Smooth muscle cell (in vitro differentiated cells): ENCODE results near the gene IL3. TPM values are rescaled to one million over a fixed set of nuclear protein-coding genes. Genes with fewer than 3 reads are reported as not detected.

Experiments
- DNase-seq: peaks from one replicate; lab custom pipeline; 2025; ENCODE audit not compliant: unreplicated experiment; lab: John Stamatoyannopoulos, UW
- H2AFZ ChIP-seq: fragments of 200-600 bp; sonication (generic); 2 replicates; pipeline ENCODE4 v1.6.0; 2016; ENCODE audit warnings: antibody characterized with exemption, low read depth, mild to moderate bottlenecking
- H3F3A ChIP-seq: fragments of 200-600 bp; sonication (generic); 2 replicates; pipeline ENCODE4 v1.6.0; 2017; ENCODE audit warnings: antibody characterized with exemption, low read depth
- H3K27ac ChIP-seq: fragments of 200-600 bp; sonication (generic); 2 replicates; pipeline ENCODE4 v1.5.1; 2016; ENCODE audit warnings: low read depth, mild to moderate bottlenecking
- H3K27me3 ChIP-seq: fragments of 200-600 bp; sonication (generic); 2 replicates; pipeline ENCODE4 v1.6.1; 2016; ENCODE audit warnings: low read depth, mild to moderate bottlenecking
- H3K36me3 ChIP-seq: fragments of 200-600 bp; sonication (generic); 2 replicates; pipeline ENCODE4 v1.5.1; 2016; ENCODE audit warnings: low read depth
- H3K4me1 ChIP-seq: fragments of 200-600 bp; sonication (generic); 2 replicates; pipeline ENCODE4 v1.5.1; 2016; ENCODE audit warnings: low read depth
- H3K4me2 ChIP-seq: fragments of 200-600 bp; sonication (generic); 2 replicates; pipeline ENCODE4 v1.6.0; 2016; ENCODE audit warnings: mild to moderate bottlenecking
- H3K4me3 ChIP-seq: fragments of 200-600 bp; sonication (generic); 2 replicates; pipeline ENCODE4 v1.5.1; 2016; ENCODE audit warnings: mild to moderate bottlenecking
- H3K79me2 ChIP-seq: fragments of 200-600 bp; sonication (generic); 2 replicates; pipeline ENCODE4 v1.6.0; 2016; ENCODE audit warnings: low read depth, mild to moderate bottlenecking
- H3K9ac ChIP-seq: fragments of 200-600 bp; sonication (generic); 2 replicates; pipeline ENCODE4 v1.6.0; 2016; ENCODE audit warnings: low read depth
- H3K9me3 ChIP-seq: fragments of 200-600 bp; sonication (generic); replicated peaks from 2 replicates; pipeline ENCODE4 v1.5.1; 2016; ENCODE audit warnings: low read depth
- H4K20me1 ChIP-seq: fragments of 200-600 bp; sonication (generic); 2 replicates; pipeline ENCODE4 v1.6.0; 2016; ENCODE audit warnings: low read depth
- CTCF ChIP-seq: fragments of 200-600 bp; sonication (generic); IDR thresholded peaks from 2 replicates; pipeline ENCODE4 v1.5.1; 2017; ENCODE audit warnings: borderline replicate concordance, mild to moderate bottlenecking, antibody characterized with exemption; ENCODE audit not compliant: insufficient read depth, poor library complexity, severe bottlenecking
- whole genome bisulfite sequencing: methylation state at CpG from one replicate; pipeline ENCODE4 v1.1.7; 2016; ENCODE audit warnings: low lambda C conversion rate; 5-methylcytosine and 5-hydroxymethylcytosine counted together
- polyA plus RNA-seq: library from polyadenylated mRNA; unstranded; fragments of >200 nt; fragmentation: Nextera tagmentation; extraction: Ambion mirVana; gene quantifications from 2 replicates; pipeline ENCODE4 v1.2.1, GENCODE V29; 2016
- total RNA-seq: library from RNA; depleted of rRNA; stranded (reverse); fragments of >200 nt; gene quantifications from 2 replicates; pipeline ENCODE4 v1.2.3, GENCODE V29; 2014

IL3 gene
- total and polyA plus RNA-seq, 2 experiments from 2014 or later: not detected

- DNase-seq: no peak
- H4K20me1 ChIP-seq: no peaks in the 10 kb centered on the region
- H3K9me3 ChIP-seq: no peaks in the 10 kb centered on the region
- H2AFZ ChIP-seq: no peak overlapping the region
- TF ChIP-seq CTCF: no peak
- H3K27me3 ChIP-seq: peaks cover 13% of the 10 kb centered on the region
- 51% methylated on average over 2 of the region's 2 CpGs for WGBS
- no peaks in the 10 kb centered on the region for H3K36me3 ChIP-seq
- no peak overlapping the region for H3K9ac ChIP-seq
- no peak overlapping the region for H3K27ac ChIP-seq
- H3K4me3 ChIP-seq: no peak overlapping the region
- no peaks in the 10 kb centered on the region for H3K79me2 ChIP-seq
- H3K4me2 ChIP-seq: no peak overlapping the region
- H3K4me1 ChIP-seq: no peaks in the 10 kb centered on the region
- H3F3A ChIP-seq: no peaks in the 10 kb centered on the region
Observed at GRCh38 chr5:132037353-132037752, 23.1 kb upstream of the IL3 start.

GRCh38 chr5:132044207-132044606 is 16.2 kb upstream of the IL3 start:
- 93% methylated on average over 10 of the region's 10 CpGs for WGBS
- Histone ChIP-seq H3K4me3 (no peak overlapping the region), H3K4me1 (no peaks in the 10 kb centered on the region), H3K9ac (no peak overlapping the region), H4K20me1 (no peaks in the 10 kb centered on the region), H3K4me2 (no peak overlapping the region), H3F3A (no peaks in the 10 kb centered on the region), H3K36me3 (no peaks in the 10 kb centered on the region), H3K79me2 (no peaks in the 10 kb centered on the region), H3K27ac (no peak overlapping the region), H2AFZ (no peak overlapping the region), H3K27me3 (peaks cover 10% of the 10 kb centered on the region), H3K9me3 (no peaks in the 10 kb centered on the region)
- no peak for DNase-seq
- no peak for TF ChIP-seq CTCF

DNA sequence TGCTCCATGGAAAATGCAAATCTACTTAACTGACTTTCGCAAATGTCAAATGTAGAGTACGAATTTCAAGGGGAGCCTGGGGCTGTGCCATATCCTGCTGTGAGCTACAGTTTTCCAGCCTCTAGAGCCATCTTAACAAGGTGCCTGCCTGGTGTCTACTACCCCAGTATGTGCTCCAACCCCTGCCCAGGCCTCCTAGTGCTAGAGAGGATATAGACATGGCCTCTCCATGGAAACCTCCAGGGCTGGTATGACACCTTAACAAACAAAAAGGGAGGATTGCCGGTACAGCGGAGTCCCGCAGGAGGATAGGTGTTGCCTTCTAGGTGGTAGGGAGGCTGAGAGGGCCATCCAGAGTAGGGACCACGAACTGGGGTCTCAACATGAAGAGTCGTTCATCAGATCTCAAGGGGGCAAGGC is 13.6 kb upstream of the IL3 start:
- TF ChIP-seq CTCF: no peak
- Histone ChIP-seq H3K4me1 (no peaks in the 10 kb centered on the region), H3K36me3 (no peaks in the 10 kb centered on the region), H3K4me3 (no peak overlapping the region), H4K20me1 (no peaks in the 10 kb centered on the region), H3K79me2 (no peaks in the 10 kb centered on the region), H3K4me2 (no peak overlapping the region), H3K9me3 (no peaks in the 10 kb centered on the region), H3K9ac (no peak overlapping the region), H3K27ac (no peak overlapping the region), H3F3A (no peaks in the 10 kb centered on the region), H2AFZ (no peak overlapping the region), H3K27me3 (peaks cover 7% of the 10 kb centered on the region)
- no peak for DNase-seq
- 86% methylated on average over 7 of the region's 7 CpGs for WGBS

DNA sequence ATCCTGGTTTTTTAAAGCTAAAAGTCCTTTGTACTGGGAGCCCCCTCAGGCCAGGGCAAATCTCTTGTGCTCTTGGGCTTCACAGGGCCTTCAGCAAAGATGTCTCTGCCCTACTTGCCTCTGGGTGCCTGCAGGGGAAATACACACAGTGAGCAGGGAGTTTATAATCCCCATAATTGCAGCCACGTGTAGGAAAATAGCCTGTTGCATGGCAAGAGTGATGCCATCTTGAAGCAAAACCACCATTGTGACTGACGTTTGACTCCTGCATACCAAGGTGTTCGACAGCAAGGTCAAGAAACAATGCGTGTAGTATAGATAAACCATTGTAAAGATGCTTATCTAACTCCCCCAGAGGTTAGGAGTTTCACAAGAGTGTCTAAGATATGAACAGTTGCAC is 11.4 kb upstream of the IL3 start:
- H3K9me3 ChIP-seq: no peaks in the 10 kb centered on the region
- H3K4me3 ChIP-seq: no peak overlapping the region
- no peak for DNase-seq
- H2AFZ ChIP-seq: no peak overlapping the region
- H3K4me2 ChIP-seq: no peak overlapping the region
- no peak for TF ChIP-seq CTCF
- H3K27ac ChIP-seq: no peak overlapping the region
- no peaks in the 10 kb centered on the region for H4K20me1 ChIP-seq
- no peaks in the 10 kb centered on the region for H3K27me3 ChIP-seq
- H3K9ac ChIP-seq: no peak overlapping the region
- WGBS: 61% methylated on average over 4 of the region's 4 CpGs
- H3K36me3 ChIP-seq: no peaks in the 10 kb centered on the region
- no peaks in the 10 kb centered on the region for H3K79me2 ChIP-seq
- H3F3A ChIP-seq: no peaks in the 10 kb centered on the region
- no peaks in the 10 kb centered on the region for H3K4me1 ChIP-seq
